GM19328 (cell line): ENCODE measurements around the gene MYO3B.

Experiments
- ATAC-seq: cut with Tn5 transposase; IDR thresholded peaks from one replicate; pipeline ENCODE4 v1.9.1; 2021; ENCODE audit warnings: mild to moderate bottlenecking, moderate library complexity; ENCODE audit not compliant: unreplicated experiment

Gene MYO3B

DNA sequence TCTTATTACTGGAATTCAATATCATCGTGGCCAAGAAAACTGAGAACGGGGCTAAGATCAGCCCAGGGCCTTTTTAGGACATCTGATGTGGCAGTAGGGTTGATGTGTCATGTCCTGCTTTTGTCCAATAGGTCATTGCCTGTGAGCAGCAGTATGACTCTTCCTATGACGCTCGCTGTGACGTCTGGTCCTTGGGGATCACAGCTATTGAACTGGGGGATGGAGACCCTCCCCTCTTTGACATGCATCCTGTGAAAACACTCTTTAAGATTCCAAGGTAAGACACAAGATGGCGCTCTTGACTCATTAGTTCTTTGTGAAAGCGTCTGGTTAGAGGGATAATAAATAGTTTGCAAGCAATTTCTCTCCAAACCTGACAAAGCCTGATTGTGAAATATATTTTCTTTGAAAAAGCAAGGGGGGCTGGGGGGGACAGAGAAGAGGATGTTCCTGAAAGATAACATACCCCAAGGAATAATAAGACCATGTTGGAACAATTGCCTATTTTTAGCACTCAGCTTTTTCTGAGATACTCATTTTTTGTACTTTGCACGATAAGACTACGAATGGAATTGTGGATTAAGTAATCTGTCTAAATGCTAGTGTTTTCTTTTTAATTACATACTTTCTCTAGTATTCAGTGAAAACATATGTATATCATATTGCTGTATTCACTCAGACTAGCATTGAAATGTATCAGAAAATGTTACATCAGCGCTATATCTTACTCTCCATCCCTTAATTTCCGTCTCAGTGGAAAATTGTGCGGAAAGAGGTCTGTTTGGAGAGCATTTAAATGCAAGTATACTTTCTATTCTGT is 58.1 kb downstream of the MYO3B start:
- ATAC-seq: no peak

GRCh38 chr2:170236680-170237047 is 58.7 kb downstream of the MYO3B start:
- no peak for ATAC-seq

DNA sequence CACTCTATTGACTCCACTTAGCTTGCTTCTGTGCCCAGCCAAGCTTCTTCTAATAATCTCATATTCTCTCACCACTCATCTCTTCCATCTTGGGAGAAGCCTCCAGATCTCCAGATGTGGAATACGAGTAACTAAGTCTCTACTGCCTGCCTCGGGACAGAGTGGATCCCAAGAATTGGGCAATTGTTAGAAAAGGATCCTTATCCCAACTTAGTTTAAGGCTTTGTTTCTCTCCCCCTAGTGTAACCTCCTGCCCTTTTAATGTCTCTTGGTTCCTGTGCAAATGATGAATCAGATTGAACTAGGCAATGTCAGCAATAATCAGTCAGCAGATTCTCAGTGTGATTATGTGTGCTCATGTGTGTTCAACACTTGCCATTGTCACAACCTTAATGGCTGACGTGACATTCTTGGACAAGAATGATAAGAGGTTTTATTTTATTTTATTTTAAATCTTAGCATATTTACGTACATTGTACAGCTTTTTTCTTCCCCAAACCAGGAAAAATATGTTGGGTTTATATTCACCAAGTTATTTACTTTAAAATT is 59.7 kb downstream of the MYO3B start:
- no peak for ATAC-seq

GRCh38 chr2:170238776-170239175 is 60.8 kb downstream of the MYO3B start:
- no peak for ATAC-seq

GRCh38 chr2:170240629-170241028 is 62.7 kb downstream of the MYO3B start:
- ATAC-seq: no peak

- no peak for ATAC-seq
Measured at GRCh38 chr2:170241756-170242155, 63.8 kb downstream of the MYO3B start.

- ATAC-seq: no peak
Measured at GRCh38 chr2:170243118-170243837, 65.3 kb downstream of the MYO3B start.

DNA sequence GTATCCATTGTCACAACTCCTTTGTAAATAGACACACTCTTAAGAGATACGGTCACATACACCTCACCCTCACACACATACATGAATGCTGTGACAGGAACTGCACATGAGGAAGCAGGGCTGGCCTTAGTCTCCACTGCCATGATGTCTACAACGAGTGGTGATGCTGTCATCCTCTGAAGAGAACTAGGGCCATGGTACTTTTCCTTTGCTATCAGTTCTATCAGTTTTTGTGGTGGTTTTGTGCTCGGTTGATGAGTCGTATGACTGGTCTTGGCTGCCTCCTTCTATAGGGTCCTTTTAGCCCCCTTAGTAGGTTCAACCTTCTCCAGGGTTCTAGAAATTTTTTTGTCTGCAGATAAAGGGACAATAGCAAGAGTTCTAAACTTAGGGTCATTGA is 66.0 kb downstream of the MYO3B start:
- ATAC-seq: no peak

DNA sequence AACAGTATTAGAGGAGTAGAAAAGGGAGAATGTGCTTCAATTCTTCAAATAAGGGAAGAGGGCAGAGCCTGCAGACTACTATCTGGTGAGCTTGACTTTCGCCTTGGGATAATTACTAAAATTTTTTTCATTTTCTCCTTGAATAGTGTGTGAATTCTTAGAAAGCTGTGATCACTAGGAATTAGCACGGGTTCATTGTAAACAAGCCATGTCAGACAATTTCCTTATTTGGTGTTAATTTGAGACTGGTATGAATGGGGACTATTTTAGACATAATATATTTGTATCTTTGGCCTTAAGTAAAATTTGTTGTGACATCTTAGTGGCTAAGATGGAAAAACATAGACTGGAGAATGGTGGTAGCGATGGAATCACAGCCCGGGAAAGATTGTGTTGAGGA is 66.6 kb downstream of the MYO3B start:
- ATAC-seq: no peak

- no peak for ATAC-seq
Measured at GRCh38 chr2:170245312-170245711, 67.4 kb downstream of the MYO3B start.

GRCh38 chr2:170247333-170247732 is 69.4 kb downstream of the MYO3B start:
- no peak for ATAC-seq

- no peak for ATAC-seq
Measured at GRCh38 chr2:170247882-170248393, 70.0 kb downstream of the MYO3B start.

DNA sequence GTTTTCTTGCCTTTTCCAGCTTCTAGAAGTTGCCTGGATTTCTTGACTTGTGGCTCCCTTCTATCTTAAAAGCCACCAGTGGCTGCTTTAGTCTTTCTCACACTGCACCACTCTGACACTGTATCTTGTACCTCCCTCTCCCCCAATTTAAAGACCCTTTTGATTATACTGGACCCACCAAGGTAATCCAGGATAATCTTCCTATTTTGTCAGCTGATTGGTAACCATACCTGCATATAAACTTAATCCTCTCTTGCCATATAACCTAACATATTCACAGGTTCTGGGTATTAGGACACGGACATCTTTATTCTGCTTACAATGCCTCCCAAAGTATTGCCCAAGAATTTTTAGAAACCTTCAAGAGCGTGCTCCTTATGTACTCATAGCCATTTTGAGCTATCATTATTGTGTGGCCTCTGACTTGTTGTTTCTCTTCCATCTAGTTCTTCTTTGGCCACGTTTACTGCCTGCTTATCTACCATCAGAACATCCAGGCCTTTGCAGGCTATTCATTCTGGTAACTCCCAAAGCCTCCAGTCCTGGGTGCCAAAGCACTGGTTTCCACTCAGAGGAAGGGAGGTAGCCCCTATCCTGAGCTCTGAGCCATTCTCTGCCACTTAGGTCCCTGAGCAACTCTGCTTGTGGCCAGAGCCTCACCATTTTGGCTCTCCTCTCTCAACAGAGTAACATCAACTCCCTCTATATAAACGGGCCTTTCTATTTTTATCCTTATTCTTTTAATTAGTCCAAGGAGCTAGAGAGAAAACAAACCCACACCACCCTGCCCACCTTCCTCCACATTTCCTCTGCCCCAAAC is 70.8 kb downstream of the MYO3B start:
- ATAC-seq: no peak

- ATAC-seq: no peak
Measured at GRCh38 chr2:170249761-170250160, 71.8 kb downstream of the MYO3B start.

DNA sequence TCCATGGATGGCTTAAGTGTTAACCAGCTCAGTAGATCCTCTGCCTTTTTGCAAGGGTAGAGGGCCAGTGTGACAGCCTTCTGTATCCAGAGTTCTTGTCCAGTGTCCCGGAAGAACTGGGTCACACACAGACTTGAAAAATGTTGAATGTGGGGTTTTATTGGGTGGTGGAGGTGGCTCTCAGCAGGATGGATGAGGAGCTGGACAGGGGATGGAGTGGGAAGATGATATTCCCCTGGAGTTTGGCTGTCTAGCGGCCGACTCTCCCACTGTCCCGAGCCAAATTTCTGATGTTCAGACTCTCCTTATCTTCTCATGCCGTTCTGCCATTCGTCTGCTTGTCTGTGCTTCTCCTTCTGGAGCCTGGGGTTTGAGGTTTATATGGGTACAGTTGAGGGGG is 72.6 kb downstream of the MYO3B start:
- no peak for ATAC-seq

DNA sequence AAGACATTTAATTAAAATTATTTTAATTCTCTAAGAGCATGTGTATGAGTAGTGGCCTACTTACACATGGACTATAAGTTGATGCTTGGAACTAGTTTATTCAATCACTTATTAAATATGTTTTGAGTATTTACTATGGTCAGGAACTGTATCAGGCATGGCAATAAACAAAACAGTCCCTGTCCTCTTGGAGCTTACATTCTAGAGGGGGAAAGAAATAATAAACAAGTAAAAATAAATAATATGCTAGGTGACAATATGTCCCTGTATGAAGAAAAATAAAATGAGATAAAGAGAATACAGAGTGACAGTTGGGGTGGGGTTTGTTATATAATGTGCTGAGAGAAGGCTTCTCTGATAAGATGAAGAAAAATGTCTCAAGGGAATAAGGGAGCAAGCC is 74.5 kb downstream of the MYO3B start:
- ATAC-seq: no peak

DNA sequence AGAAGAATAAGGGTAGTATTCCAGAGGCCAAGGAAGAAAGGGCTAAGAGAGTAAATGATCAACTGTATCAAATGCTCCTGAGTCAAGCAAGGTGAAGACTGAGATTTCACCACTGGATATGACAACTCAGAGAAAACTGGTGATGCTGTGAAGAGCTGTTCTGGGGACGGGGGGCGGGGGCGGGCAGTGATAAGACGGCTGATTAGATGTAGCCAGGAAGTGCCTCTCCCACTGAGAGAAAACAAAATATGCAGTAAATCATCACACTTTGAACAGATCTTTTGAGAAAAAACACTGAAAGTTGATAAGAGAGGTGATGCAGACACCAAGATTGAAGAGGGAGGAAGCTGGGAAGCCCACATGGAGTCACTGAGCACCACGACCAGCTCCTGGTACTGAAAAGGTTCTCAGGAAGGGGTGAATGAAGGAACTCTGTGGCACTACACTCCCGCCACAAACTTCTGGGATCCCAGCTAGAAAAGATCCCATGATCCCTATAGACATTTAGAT is 75.8 kb downstream of the MYO3B start:
- ATAC-seq: no peak

- no peak for ATAC-seq
Measured at GRCh38 chr2:170254293-170254732, 76.4 kb downstream of the MYO3B start.

- no peak for ATAC-seq
Measured at GRCh38 chr2:170255137-170255536, 77.2 kb downstream of the MYO3B start.

- ATAC-seq: no peak
Measured at GRCh38 chr2:170255971-170256370, 78.0 kb downstream of the MYO3B start.

DNA sequence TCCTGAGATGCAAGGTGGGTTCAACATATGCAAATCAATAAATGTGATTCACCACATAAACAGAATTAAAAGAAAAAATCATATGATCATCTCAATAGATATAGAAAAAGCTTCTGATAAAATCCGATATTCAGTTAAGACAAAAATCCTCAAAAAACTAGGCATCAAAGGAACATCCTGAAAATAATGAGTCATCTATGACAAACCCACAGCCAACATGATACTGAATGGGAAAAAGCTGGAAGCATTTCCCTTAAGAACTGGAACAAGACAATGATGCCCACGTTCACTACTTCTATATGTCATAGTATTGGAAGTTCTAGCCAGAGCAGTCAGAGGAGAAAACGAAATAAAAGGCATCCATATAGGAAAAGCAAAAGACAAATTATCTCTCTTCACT is 80.4 kb downstream of the MYO3B start:
- ATAC-seq: no peak
